Measurements from ENCODE around the gene BST1.

BST1 gene

GRCh38 chr4:15657366-15657765 lies 45.5 kb upstream of the BST1 start:
- H3K4me3 ChIP-seq (replicated peaks; ENCODE audit: insufficient read depth, low read length): no peak overlapping the region
- TF ChIP-seq, protein P1, sequence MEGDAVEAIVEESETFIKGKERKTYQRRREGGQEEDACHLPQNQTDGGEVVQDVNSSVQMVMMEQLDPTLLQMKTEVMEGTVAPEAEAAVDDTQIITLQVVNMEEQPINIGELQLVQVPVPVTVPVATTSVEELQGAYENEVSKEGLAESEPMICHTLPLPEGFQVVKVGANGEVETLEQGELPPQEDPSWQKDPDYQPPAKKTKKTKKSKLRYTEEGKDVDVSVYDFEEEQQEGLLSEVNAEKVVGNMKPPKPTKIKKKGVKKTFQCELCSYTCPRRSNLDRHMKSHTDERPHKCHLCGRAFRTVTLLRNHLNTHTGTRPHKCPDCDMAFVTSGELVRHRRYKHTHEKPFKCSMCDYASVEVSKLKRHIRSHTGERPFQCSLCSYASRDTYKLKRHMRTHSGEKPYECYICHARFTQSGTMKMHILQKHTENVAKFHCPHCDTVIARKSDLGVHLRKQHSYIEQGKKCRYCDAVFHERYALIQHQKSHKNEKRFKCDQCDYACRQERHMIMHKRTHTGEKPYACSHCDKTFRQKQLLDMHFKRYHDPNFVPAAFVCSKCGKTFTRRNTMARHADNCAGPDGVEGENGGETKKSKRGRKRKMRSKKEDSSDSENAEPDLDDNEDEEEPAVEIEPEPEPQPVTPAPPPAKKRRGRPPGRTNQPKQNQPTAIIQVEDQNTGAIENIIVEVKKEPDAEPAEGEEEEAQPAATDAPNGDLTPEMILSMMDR (IDR thresholded peaks at IDR 0.05; ENCODE audit: insufficient read depth, low read length): no peak
- no peak for TF ChIP-seq SPI1 (IDR thresholded peaks at IDR 0.05; ENCODE audit: borderline replicate concordance, low read depth)
- no peak for TF ChIP-seq REST (IDR thresholded peaks at IDR 0.05; ENCODE audit: insufficient replicate concordance, low read depth)
- TF ChIP-seq GABPA (IDR thresholded peaks at IDR 0.05; ENCODE audit: low read depth): no peak
- TF ChIP-seq POLR2AphosphoS5 (IDR thresholded peaks at IDR 0.05; ENCODE audit: low read depth): no peak
- H3K27me3 ChIP-seq (ENCODE audit: insufficient read depth, poor library complexity, severe bottlenecking): no peaks in the 10 kb centered on the region
- H3K27ac ChIP-seq (replicated peaks): peak overlapping the region; percentile 96; the same call in 1 of the 2 replicates
- no peak for DNase-seq (ENCODE audit: low read depth in 1 of 2, low spot score in 1 of 2)

DNA sequence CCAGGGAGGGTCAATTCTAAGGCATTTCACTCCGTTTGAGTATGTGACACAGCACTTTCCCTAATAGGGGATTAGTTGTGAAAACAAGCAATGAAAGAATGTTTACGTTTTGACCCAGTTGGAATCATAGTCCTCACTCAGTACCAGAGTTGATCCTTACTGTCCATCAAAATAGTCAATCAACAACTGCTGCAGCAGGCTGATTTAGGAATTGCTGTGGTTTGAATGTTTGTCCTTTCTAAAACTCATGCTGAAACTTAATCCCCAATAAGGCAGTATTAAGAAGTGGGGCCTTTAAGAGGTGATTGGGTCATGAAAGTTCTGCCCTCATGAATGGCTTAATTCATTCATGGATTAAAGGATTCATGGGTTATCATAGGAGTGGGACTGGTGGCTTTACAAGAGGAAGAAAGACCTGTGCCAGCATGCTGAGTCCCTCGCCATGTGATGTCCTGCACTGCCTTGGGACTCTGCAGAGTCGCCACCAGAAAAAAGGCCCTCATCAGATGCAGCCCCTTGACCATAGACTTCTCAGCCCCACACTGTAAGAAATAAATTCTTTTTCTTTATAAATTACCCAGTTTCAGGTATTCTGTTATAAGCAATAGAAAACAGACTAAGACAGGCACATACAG lies 44.6 kb upstream of the BST1 start:
- peak overlapping the region; percentile 75 for H3K27ac ChIP-seq (replicated peaks)
- TF ChIP-seq GABPA (IDR thresholded peaks at IDR 0.05; ENCODE audit: low read depth) (no peak), REST (IDR thresholded peaks at IDR 0.05; ENCODE audit: insufficient replicate concordance, low read depth) (no peak), POLR2AphosphoS5 (IDR thresholded peaks at IDR 0.05; ENCODE audit: low read depth) (no peak), SPI1 (IDR thresholded peaks at IDR 0.05; ENCODE audit: borderline replicate concordance, low read depth) (no peak)
- TF ChIP-seq, protein P1 (IDR thresholded peaks at IDR 0.05; ENCODE audit: insufficient read depth, low read length): no peak
- no peaks in the 10 kb centered on the region for H3K27me3 ChIP-seq (ENCODE audit: insufficient read depth, poor library complexity, severe bottlenecking)
- H3K4me3 ChIP-seq (replicated peaks; ENCODE audit: insufficient read depth, low read length): no peak overlapping the region
- no peak for DNase-seq (ENCODE audit: low read depth in 1 of 2, low spot score in 1 of 2)

- TF ChIP-seq, protein P1 (IDR thresholded peaks at IDR 0.05; ENCODE audit: insufficient read depth, low read length): no peak
- no peak for DNase-seq (ENCODE audit: low read depth in 1 of 2, low spot score in 1 of 2)
- H3K4me3 ChIP-seq (replicated peaks; ENCODE audit: insufficient read depth, low read length): no peak overlapping the region
- no peaks in the 10 kb centered on the region for H3K27me3 ChIP-seq (ENCODE audit: insufficient read depth, poor library complexity, severe bottlenecking)
- H3K27ac ChIP-seq (replicated peaks): peak overlapping the region; percentile 75
Measured at GRCh38 chr4:15658781-15659180, 44.1 kb upstream of the BST1 start.

Measured in HL-60 (cell line).